GM12878 (cell line): ENCODE results near the gene SLC25A13.

Experiments
- BCLAF1 ChIP-seq: fragments of 450-650 bp; IDR thresholded peaks from 2 replicates; pipeline ENCODE4 v1.6.1; 2017; ENCODE audit warnings: antibody characterized with exemption, mild to moderate bottlenecking, moderate library complexity
- CTCF ChIP-seq, 3 experiments: IDR thresholded peaks in 2 of 3; conservative IDR thresholded peaks in 1 of 3; 2 replicates each; pipeline ENCODE4 v1.5.1; 2011; ENCODE audit warnings: low read depth in 3 of 3, low read length in 3 of 3, mild to moderate bottlenecking in 3 of 3, control low read depth in 2 of 3, moderate library complexity in 2 of 3, inconsistent platforms in 1 of 3, mixed read lengths in 1 of 3; ENCODE audit not compliant: control insufficient read depth in 2 of 3, insufficient read depth in 1 of 3; ENCODE audit errors: extremely low read depth in 1 of 3
- HDGF ChIP-seq: fragments of 450-650 bp; IDR thresholded peaks from 2 replicates; pipeline ENCODE4 v1.6.1; 2016; ENCODE audit warnings: antibody characterized with exemption
- PML ChIP-seq: IDR thresholded peaks from 2 replicates; pipeline ENCODE4 v1.6.1; 2012; ENCODE audit warnings: low read length, inconsistent platforms
- POLR2A ChIP-seq: IDR thresholded peaks from 2 replicates; pipeline ENCODE4 v1.6.1; 2011; ENCODE audit warnings: low read depth, mild to moderate bottlenecking, low read length
- SMARCA5 ChIP-seq: fragments of 450-650 bp; IDR thresholded peaks from 2 replicates; pipeline ENCODE4 v1.6.1; 2017; ENCODE audit warnings: mild to moderate bottlenecking
- TAF1 ChIP-seq: IDR thresholded peaks from 2 replicates; pipeline ENCODE4 v1.6.1; 2011; ENCODE audit warnings: mild to moderate bottlenecking, low read depth, low read length, borderline replicate concordance
- TBL1XR1 ChIP-seq: IDR thresholded peaks from 2 replicates; pipeline ENCODE4 v1.6.1; 2012; ENCODE audit warnings: low read depth, low read length, improper control_type of control experiment
- ZNF24 ChIP-seq: fragments of 450-650 bp; IDR thresholded peaks from 2 replicates; pipeline ENCODE4 v1.6.1; 2017; ENCODE audit warnings: antibody characterized with exemption, mild to moderate bottlenecking
- TF ChIP-seq, protein P1 (sequence below): IDR thresholded peaks from 2 replicates; pipeline ENCODE4 v1.6.1; 2012; ENCODE audit warnings: low read depth, low read length, improper control_type of control experiment
- TF ChIP-seq, protein P2 (sequence below): fragments of 450-650 bp; IDR thresholded peaks from 2 replicates; pipeline ENCODE4 v1.6.1; 2017; ENCODE audit warnings: mild to moderate bottlenecking

GRCh38 chr7:96346293-96346953 is 24.5 kb upstream of the SLC25A13 start:
- no peak for TF ChIP-seq CTCF (IDR thresholded peaks at IDR 0.05 in 2 of 3, conservative IDR thresholded peaks at IDR 0.05 in 1 of 3; ENCODE audit: control insufficient read depth in 2 of 3, extremely low read depth in 1 of 3, insufficient read depth in 1 of 3, low read depth in 3 of 3, low read length in 3 of 3)
- TF ChIP-seq ZNF24 = no peak
- no peak for TF ChIP-seq PML
- TF ChIP-seq HDGF = no peak
- TF ChIP-seq SMARCA5 = no peak
- TF ChIP-seq, protein P1, sequence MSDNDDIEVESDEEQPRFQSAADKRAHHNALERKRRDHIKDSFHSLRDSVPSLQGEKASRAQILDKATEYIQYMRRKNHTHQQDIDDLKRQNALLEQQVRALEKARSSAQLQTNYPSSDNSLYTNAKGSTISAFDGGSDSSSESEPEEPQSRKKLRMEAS = no peak
- no peak for TF ChIP-seq POLR2A
- TF ChIP-seq TBL1XR1 = no peak
- no peak for TF ChIP-seq BCLAF1
- no peak for TF ChIP-seq TAF1
- TF ChIP-seq, protein P2, sequence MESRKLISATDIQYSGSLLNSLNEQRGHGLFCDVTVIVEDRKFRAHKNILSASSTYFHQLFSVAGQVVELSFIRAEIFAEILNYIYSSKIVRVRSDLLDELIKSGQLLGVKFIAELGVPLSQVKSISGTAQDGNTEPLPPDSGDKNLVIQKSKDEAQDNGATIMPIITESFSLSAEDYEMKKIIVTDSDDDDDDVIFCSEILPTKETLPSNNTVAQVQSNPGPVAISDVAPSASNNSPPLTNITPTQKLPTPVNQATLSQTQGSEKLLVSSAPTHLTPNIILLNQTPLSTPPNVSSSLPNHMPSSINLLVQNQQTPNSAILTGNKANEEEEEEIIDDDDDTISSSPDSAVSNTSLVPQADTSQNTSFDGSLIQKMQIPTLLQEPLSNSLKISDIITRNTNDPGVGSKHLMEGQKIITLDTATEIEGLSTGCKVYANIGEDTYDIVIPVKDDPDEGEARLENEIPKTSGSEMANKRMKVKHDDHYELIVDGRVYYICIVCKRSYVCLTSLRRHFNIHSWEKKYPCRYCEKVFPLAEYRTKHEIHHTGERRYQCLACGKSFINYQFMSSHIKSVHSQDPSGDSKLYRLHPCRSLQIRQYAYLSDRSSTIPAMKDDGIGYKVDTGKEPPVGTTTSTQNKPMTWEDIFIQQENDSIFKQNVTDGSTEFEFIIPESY = no peak
